Right lobe of liver (tissue), 6 donors: ENCODE measurements around the gene ZNF226. TPM values are rescaled to one million over a fixed set of nuclear protein-coding genes. Genes with fewer than 3 reads are reported as not detected.

ENCODE experiments used
- ATAC-seq, 4 donors: fragments of 200-7000 bp; cut with Tn5 transposase; one replicate each; pipeline ENCODE4 v1.9.1; 2020; ENCODE audit warnings: mild to moderate bottlenecking in 4 of 4, moderate library complexity in 4 of 4
- DNase-seq, 3 donors: peaks; one replicate each; pipeline ENCODE4 v3.0.0-alpha.2; 2020
- H3K27ac ChIP-seq, 3 donors: fragments of 200-600 bp; one replicate each; pipeline ENCODE4 v1.8.0; 2022
- H3K27me3 ChIP-seq, 2 donors: fragments of 200-600 bp; one replicate each; pipeline ENCODE4 v1.8.0; 2022
- H3K36me3 ChIP-seq, 4 donors: fragments of 200-600 bp; sonication (generic) in 1 of 4; one replicate each; pipeline versions ENCODE4 v1.5.1 to v1.8.0; 2017 to 2022; ENCODE audit warnings: control low read depth in 1 of 4
- H3K4me1 ChIP-seq, 4 donors: fragments of 200-600 bp; sonication (generic) in 1 of 4; one replicate each; pipeline versions ENCODE4 v1.5.1 to v1.8.0; 2017 to 2022; ENCODE audit warnings: control low read depth in 1 of 4
- H3K4me3 ChIP-seq, 3 donors: fragments of 200-600 bp; one replicate each; pipeline ENCODE4 v1.8.0; 2022
- H3K9me3 ChIP-seq, 4 donors: fragments of 200-600 bp; sonication (generic) in 1 of 4; one replicate each; pipeline versions ENCODE4 v1.5.1 to v1.8.0; 2017 to 2022; ENCODE audit warnings: control low read depth in 1 of 4
- CTCF ChIP-seq, 4 donors: fragments of 200-600 bp in 3 of 4; fragments of 450-650 bp in 1 of 4; IDR thresholded peaks; one replicate each; pipeline versions ENCODE4 v1.5.1 to v1.8.0; 2016 to 2022; ENCODE audit warnings: antibody characterized with exemption in 4 of 4, mild to moderate bottlenecking in 2 of 4
- POLR2A ChIP-seq: fragments of 450-650 bp; IDR thresholded peaks from one replicate; pipeline ENCODE4 v1.6.1; 2017; ENCODE audit warnings: antibody characterized with exemption, mild to moderate bottlenecking
- WGBS: methylation state at CpG from one replicate; pipeline ENCODE4 v1.1.6; 2018; ENCODE audit warnings: low coverage, low lambda C conversion rate; ENCODE audit not compliant: insufficient coverage; ENCODE audit errors: missing lambda C conversion rate; 5-methylcytosine and 5-hydroxymethylcytosine counted together
- intact Hi-C, 2 donors: fragments of 100-400 bp; cut with DNase I; formaldehyde crosslinking; loops; one replicate each; pipeline versions ENCODE4 v1.11.2 to v1.14.1; 2022
- total RNA-seq, 6 experiments: library from RNA; depleted of rRNA in 2 of 6; stranded (reverse); fragments of >200 nt in 2 of 6; fragmentation: NEBNext Ultra II Directional in 3 of 6; extraction: Animal tissue kit (Norgen Biotek cat#: 25700) in 3 of 6; gene quantifications; one replicate each; pipeline versions ENCODE4 v1.1.0 to v1.2.4, GENCODE V29; 2016 to 2023
- donor health status: DM: no; HTN: yes; CAD: no.
- donor health status: DM: no; HTN: no; CAD: no.
- donor health status: DM: no; HTN: no; CAD: no.
- donor health status: DM: no; HTN: yes; CAD: no.
- donor health status: DM: no; HTN: yes; CAD: no.

The ZNF226 gene
- total RNA-seq, 6 experiments from 2014 or later = 5.2 to 10.7 (median 8.1) TPM

- WGBS = 66% methylated on average over 5 of the region's 10 CpGs
- Histone ChIP-seq H3K27ac (no peak overlapping the region), H3K4me3 (no peak overlapping the region), H3K4me1 (no peaks in the 10 kb centered on the region), H3K36me3 (no peaks in the 10 kb centered on the region), H3K9me3 (peaks cover 0 to 47% (median 15%) of the 10 kb centered on the region in 4 donors), H3K27me3 (no peaks in the 10 kb centered on the region)
- no peak for ATAC-seq
- no peak for TF ChIP-seq CTCF (IDR thresholded peaks at IDR 0.05)
- TF ChIP-seq POLR2A = no peak
- no peak for DNase-seq
- intact Hi-C loops = no loop called here
Measured at GRCh38 chr19:44182145-44182544, 17.2 kb downstream of the ZNF226 start.

GRCh38 chr19:44190020-44190419 is 25.1 kb downstream of the ZNF226 start:
- TF ChIP-seq POLR2A (no peak), CTCF (IDR thresholded peaks at IDR 0.05) (no peak)
- WGBS = 80% methylated on average over 1 of the region's 6 CpGs
- no peak for DNase-seq
- H3K36me3 ChIP-seq = no peaks in the 10 kb centered on the region
- no peak overlapping the region for H3K27ac ChIP-seq
- H3K4me1 ChIP-seq = no peaks in the 10 kb centered on the region
- H3K4me3 ChIP-seq = no peak overlapping the region
- peaks cover 0 to 11% (median 0%) of the 10 kb centered on the region in 4 donors for H3K9me3 ChIP-seq
- no peaks in the 10 kb centered on the region for H3K27me3 ChIP-seq
- no peak for ATAC-seq
- intact Hi-C loops = no loop called here

GRCh38 chr19:44192127-44192526 is 27.2 kb downstream of the ZNF226 start:
- intact Hi-C loops = no loop called here
- ATAC-seq (no peak), DNase-seq (no peak)
- Histone ChIP-seq H3K4me3 (no peak overlapping the region), H3K36me3 (no peaks in the 10 kb centered on the region), H3K4me1 (no peaks in the 10 kb centered on the region), H3K27ac (no peak overlapping the region), H3K9me3 (peaks cover 0 to 6% (median 3%) of the 10 kb centered on the region in 4 donors), H3K27me3 (no peaks in the 10 kb centered on the region)
- no peak for TF ChIP-seq CTCF (IDR thresholded peaks at IDR 0.05)
- no peak for TF ChIP-seq POLR2A
- WGBS = 69% methylated on average over 5 of the region's 5 CpGs

GRCh38 chr19:44196772-44197171 is 31.9 kb downstream of the ZNF226 start:
- DNase-seq = no peak
- Histone ChIP-seq H3K36me3 (no peaks in the 10 kb centered on the region), H3K4me1 (no peaks in the 10 kb centered on the region), H3K27ac (no peak overlapping the region), H3K9me3 (peaks cover 0 to 6% (median 3%) of the 10 kb centered on the region in 4 donors), H3K4me3 (no peak overlapping the region), H3K27me3 (no peaks in the 10 kb centered on the region)
- ATAC-seq = no peak
- intact Hi-C loops = no loop called here
- TF ChIP-seq CTCF (IDR thresholded peaks at IDR 0.05) (no peak), POLR2A (no peak)

- Histone ChIP-seq H3K36me3 (no peaks in the 10 kb centered on the region), H3K4me1 (no peaks in the 10 kb centered on the region), H3K4me3 (no peak overlapping the region), H3K27ac (no peak overlapping the region), H3K27me3 (no peaks in the 10 kb centered on the region), H3K9me3 (no peaks in the 10 kb centered on the region)
- WGBS = 80% methylated on average over 1 of the region's 1 CpG
- TF ChIP-seq POLR2A (no peak), CTCF (IDR thresholded peaks at IDR 0.05) (no peak)
- DNase-seq = no peak
- no peak for ATAC-seq
- intact Hi-C loops = no loop called here
Measured at GRCh38 chr19:44202470-44202869, 37.6 kb downstream of the ZNF226 start.
